ENCODE data around the gene GIPC1.

GIPC1 gene

DNA sequence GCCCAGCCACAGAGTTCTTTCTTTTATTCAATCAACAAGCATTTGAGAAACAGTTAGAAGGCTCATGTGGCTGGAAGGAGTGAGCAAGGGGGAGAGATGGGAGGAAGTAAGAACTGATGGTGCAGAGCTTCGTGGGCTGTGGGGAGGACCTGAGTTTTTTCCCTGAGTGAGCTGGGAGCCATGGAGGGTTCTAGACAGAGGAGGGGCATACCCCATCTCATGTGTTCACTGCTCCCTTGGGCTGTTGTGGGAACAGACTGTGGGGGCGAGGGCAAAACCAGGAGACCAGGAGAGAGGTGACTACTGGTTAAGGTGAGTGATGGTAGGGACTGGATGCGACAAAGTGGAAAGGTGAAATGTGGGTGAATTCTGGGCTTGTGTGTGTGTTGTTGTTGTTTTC is 65.2 kb downstream of the GIPC1 start:
- H3K4me3 ChIP-seq (ENCODE audit: low read depth, low read length) = no peak overlapping the region
- TF ChIP-seq, protein P1, sequence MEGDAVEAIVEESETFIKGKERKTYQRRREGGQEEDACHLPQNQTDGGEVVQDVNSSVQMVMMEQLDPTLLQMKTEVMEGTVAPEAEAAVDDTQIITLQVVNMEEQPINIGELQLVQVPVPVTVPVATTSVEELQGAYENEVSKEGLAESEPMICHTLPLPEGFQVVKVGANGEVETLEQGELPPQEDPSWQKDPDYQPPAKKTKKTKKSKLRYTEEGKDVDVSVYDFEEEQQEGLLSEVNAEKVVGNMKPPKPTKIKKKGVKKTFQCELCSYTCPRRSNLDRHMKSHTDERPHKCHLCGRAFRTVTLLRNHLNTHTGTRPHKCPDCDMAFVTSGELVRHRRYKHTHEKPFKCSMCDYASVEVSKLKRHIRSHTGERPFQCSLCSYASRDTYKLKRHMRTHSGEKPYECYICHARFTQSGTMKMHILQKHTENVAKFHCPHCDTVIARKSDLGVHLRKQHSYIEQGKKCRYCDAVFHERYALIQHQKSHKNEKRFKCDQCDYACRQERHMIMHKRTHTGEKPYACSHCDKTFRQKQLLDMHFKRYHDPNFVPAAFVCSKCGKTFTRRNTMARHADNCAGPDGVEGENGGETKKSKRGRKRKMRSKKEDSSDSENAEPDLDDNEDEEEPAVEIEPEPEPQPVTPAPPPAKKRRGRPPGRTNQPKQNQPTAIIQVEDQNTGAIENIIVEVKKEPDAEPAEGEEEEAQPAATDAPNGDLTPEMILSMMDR (IDR thresholded peaks at IDR 0.05; ENCODE audit: borderline replicate concordance, insufficient read depth, low read depth, low read length) = no peak

DNA sequence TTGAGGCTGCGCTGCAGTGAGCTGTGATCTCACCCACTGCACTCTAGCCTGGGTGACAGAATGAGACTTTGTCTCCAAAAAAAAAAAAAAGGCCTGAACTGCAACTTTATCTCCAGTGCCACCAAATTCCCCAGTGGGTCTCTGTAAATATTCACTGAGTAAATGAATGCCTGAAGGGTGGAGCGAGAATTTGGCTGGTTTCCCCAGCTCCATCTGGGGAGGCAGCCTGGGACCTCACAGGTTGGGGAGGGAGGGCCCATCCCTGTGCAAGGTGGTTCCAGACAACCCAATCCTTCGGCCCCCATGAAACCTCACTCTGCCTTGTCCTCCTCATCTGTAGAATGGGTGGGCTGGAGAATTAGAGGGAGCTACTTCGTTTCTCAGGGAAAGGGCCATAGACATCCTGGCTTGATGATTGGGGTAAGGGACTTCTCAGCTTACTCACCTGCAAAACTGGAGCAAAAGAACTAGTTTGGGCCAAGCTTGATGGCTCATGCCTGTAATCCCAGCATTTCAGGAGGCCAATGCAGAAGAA is 67.0 kb downstream of the GIPC1 start:
- H3K4me3 ChIP-seq (ENCODE audit: low read depth, low read length) = no peak overlapping the region
- TF ChIP-seq, protein P1 (IDR thresholded peaks at IDR 0.05; ENCODE audit: borderline replicate concordance, insufficient read depth, low read depth, low read length) = no peak
